CD4-positive, alpha-beta T cell treated with Interleukin-6 at 100 ng/mL for 8 hours (primary cell): Measurements from ENCODE around the gene HS3ST2.
A peak's percentile ranks its signal among the peaks of the same experiment; 100 is the strongest.
"Not testable (repeated sequence)": the region's sequence is repeated elsewhere in the genome, so short reads cannot be mapped to it uniquely, and the experiment has no call there.

Source experiments
- DNase-seq: peaks from one replicate; pipeline ENCODE4 v3.0.0-alpha.2; 2020; ENCODE audit warnings: mixed read lengths, low spot score

The HS3ST2 gene

GRCh38 chr16:22879466-22879865 lies 65.5 kb downstream of the HS3ST2 start:
- no peak for DNase-seq

- no peak for DNase-seq
These were observed 69.0 kb downstream of the HS3ST2 start for GRCh38 chr16:22882981-22883380.

GRCh38 chr16:22885951-22886350 lies 72.0 kb downstream of the HS3ST2 start:
- no peak for DNase-seq

- DNase-seq: no peak
These were observed 73.0 kb downstream of the HS3ST2 start for GRCh38 chr16:22886927-22887326.

GRCh38 chr16:22887445-22887844 lies 73.5 kb downstream of the HS3ST2 start:
- no peak for DNase-seq

- no peak for DNase-seq
These were observed 74.8 kb downstream of the HS3ST2 start for GRCh38 chr16:22888791-22889190.

GRCh38 chr16:22890976-22891375 lies 77.0 kb downstream of the HS3ST2 start:
- DNase-seq: no peak

GRCh38 chr16:22897184-22897583 lies 83.2 kb downstream of the HS3ST2 start:
- DNase-seq: no peak

- no peak for DNase-seq
These were observed 84.2 kb downstream of the HS3ST2 start for GRCh38 chr16:22898131-22898530.

- DNase-seq: peak; percentile 19
These were observed 84.9 kb downstream of the HS3ST2 start for GRCh38 chr16:22898874-22899348.

- not testable (repeated sequence) for DNase-seq
These were observed 85.6 kb downstream of the HS3ST2 start for GRCh38 chr16:22899567-22899966.

- no peak for DNase-seq
These were observed 86.9 kb downstream of the HS3ST2 start for GRCh38 chr16:22900863-22901262.

- no peak for DNase-seq
These were observed 87.6 kb downstream of the HS3ST2 start for GRCh38 chr16:22901563-22901962.

- no peak for DNase-seq
These were observed 89.8 kb downstream of the HS3ST2 start for GRCh38 chr16:22903716-22904115.

- no peak for DNase-seq
These were observed 98.7 kb downstream of the HS3ST2 start for GRCh38 chr16:22912654-22913053.

GRCh38 chr16:22915003-22915402 lies 101.0 kb downstream of the HS3ST2 start:
- DNase-seq: no peak

GRCh38 chr16:22923491-22923890 lies 109.5 kb downstream of the HS3ST2 start:
- no peak for DNase-seq

- no peak for DNase-seq
These were observed 110.5 kb downstream of the HS3ST2 start for GRCh38 chr16:22924492-22924891.

GRCh38 chr16:22926105-22926751 lies 112.3 kb downstream of the HS3ST2 start:
- no peak for DNase-seq

- DNase-seq: no peak
These were observed 113.3 kb downstream of the HS3ST2 start for GRCh38 chr16:22927306-22927705.

- DNase-seq: no peak
These were observed 115.0 kb downstream of the HS3ST2 start for GRCh38 chr16:22928882-22929435.

GRCh38 chr16:22929461-22929860 lies 115.5 kb downstream of the HS3ST2 start:
- DNase-seq: no peak

- no peak for DNase-seq
These were observed 118.2 kb downstream of the HS3ST2 start for GRCh38 chr16:22932032-22932771.
